GM18502 (cell line): ENCODE results near the gene COL19A1.
"Not testable (repeated sequence)": the region's sequence is repeated elsewhere in the genome, so short reads cannot be mapped to it uniquely, and the experiment has no call there.

ENCODE experiments used
- ATAC-seq: cut with Tn5 transposase; IDR thresholded peaks from one replicate; pipeline ENCODE4 v1.9.1; 2021; ENCODE audit warnings: mild to moderate bottlenecking; ENCODE audit not compliant: unreplicated experiment, poor library complexity

Gene COL19A1

GRCh38 chr6:69865126-69865525 lies 1.2 kb upstream of the COL19A1 start:
- ATAC-seq = no peak

GRCh38 chr6:69866770-69867638 lies 648 bp downstream of the COL19A1 start:
- peak; percentile 65 for ATAC-seq

- no peak for ATAC-seq
Observed at GRCh38 chr6:69867639-69867976, 1.3 kb downstream of the COL19A1 start.

GRCh38 chr6:69868252-69868804 lies 2.0 kb downstream of the COL19A1 start:
- ATAC-seq = no peak

GRCh38 chr6:69868961-69869360 lies 2.6 kb downstream of the COL19A1 start:
- ATAC-seq = no peak

GRCh38 chr6:69871107-69871506 lies 4.8 kb downstream of the COL19A1 start:
- no peak for ATAC-seq

GRCh38 chr6:69873291-69873690 lies 6.9 kb downstream of the COL19A1 start:
- no peak for ATAC-seq

GRCh38 chr6:69875715-69876114 lies 9.4 kb downstream of the COL19A1 start:
- no peak for ATAC-seq

GRCh38 chr6:69878795-69879194 lies 12.4 kb downstream of the COL19A1 start:
- no peak for ATAC-seq

GRCh38 chr6:69880601-69881000 lies 14.2 kb downstream of the COL19A1 start:
- ATAC-seq = peak; percentile 29

GRCh38 chr6:69881322-69882151 lies 15.2 kb downstream of the COL19A1 start:
- ATAC-seq = peak; percentile 87

GRCh38 chr6:69883551-69883950 lies 17.2 kb downstream of the COL19A1 start:
- ATAC-seq = no peak

GRCh38 chr6:69884231-69884630 lies 17.9 kb downstream of the COL19A1 start:
- no peak for ATAC-seq

GRCh38 chr6:69887026-69887425 lies 20.7 kb downstream of the COL19A1 start:
- ATAC-seq = peak; percentile 67

- ATAC-seq = no peak
Observed at GRCh38 chr6:69887714-69888345, 21.5 kb downstream of the COL19A1 start.

GRCh38 chr6:69888482-69889233 lies 22.3 kb downstream of the COL19A1 start:
- ATAC-seq = no peak

GRCh38 chr6:69889234-69889974 lies 23.0 kb downstream of the COL19A1 start:
- not testable (repeated sequence) for ATAC-seq

GRCh38 chr6:69892561-69892960 lies 26.2 kb downstream of the COL19A1 start:
- not testable (repeated sequence) for ATAC-seq

GRCh38 chr6:69893266-69893665 lies 26.9 kb downstream of the COL19A1 start:
- ATAC-seq = not testable (repeated sequence)
